Choroid plexus epithelial cell (primary cell): Measurements from ENCODE around the gene CYP17A1.
"Not testable (repeated sequence)": the region's sequence is repeated elsewhere in the genome, so short reads cannot be mapped to it uniquely, and the experiment has no call there.

ENCODE experiments used
- DNase-seq: peaks from one replicate; pipeline ENCODE4 v3.0.0-alpha.2; 2010; ENCODE audit warnings: low read depth
- H3K4me3 ChIP-seq: 2 replicates; pipeline ENCODE4 v1.5.1; 2011; ENCODE audit warnings: low read depth, mild to moderate bottlenecking, control low read depth, low read length, moderate library complexity
- TF ChIP-seq, protein P1 (sequence below): conservative IDR thresholded peaks from 2 replicates; pipeline ENCODE4 v1.5.1; 2011; ENCODE audit warnings: low read depth, mild to moderate bottlenecking, control low read depth, inconsistent platforms, low read length, moderate library complexity

CYP17A1 gene

DNA sequence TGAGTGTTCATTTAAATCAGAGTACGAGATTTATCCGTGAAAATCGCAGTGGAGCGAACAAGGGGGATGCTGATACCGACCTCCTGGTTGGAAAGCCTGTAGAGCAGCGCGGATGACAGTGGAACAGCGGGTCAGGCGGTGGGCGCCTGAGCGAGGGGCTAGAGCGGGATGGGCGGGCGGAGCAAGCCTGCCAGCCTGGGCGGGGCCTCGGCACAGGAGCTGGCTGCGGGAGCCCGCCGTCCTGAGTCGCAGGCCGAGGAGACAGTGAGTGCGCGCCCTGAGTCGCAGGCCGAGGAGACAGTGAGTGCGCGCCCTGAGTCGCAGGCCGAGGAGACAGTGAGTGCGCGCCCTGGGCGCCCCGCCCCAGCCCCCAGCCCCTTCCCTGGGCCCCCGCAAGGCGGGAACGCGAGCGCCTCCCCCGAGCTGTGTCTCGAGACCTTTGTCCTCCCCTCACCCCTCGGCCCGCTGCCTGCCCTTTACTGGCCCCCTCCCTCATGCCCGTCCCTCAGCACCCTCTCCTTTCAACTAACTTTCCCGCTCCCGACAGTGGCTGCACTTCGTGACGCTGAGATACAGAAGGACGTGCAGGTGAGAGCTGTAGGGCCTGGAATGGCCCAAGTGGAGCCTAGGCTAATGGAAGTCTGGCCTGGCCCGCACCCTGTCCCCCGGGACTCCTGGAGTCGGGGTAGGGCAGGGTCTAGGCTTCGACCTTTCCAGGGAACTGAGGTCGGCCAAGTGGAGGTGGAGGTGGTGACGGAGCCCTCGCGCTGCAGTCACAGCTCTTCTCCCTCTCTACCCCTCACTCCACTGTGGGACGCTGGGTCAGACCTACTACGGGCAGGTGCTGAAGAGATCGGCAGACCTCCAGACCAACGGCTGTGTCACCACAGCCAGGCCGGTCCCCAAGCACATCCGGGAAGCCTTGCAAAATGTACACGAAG lies 32.3 kb upstream of the CYP17A1 start, which contains the start of gene AS3MT:
Gene AS3MT (plus strand): TSS at position 213 of the 941 bp plus-strand sequence. CDS start 123 bp downstream, at position 336.
- TF ChIP-seq, protein P1, sequence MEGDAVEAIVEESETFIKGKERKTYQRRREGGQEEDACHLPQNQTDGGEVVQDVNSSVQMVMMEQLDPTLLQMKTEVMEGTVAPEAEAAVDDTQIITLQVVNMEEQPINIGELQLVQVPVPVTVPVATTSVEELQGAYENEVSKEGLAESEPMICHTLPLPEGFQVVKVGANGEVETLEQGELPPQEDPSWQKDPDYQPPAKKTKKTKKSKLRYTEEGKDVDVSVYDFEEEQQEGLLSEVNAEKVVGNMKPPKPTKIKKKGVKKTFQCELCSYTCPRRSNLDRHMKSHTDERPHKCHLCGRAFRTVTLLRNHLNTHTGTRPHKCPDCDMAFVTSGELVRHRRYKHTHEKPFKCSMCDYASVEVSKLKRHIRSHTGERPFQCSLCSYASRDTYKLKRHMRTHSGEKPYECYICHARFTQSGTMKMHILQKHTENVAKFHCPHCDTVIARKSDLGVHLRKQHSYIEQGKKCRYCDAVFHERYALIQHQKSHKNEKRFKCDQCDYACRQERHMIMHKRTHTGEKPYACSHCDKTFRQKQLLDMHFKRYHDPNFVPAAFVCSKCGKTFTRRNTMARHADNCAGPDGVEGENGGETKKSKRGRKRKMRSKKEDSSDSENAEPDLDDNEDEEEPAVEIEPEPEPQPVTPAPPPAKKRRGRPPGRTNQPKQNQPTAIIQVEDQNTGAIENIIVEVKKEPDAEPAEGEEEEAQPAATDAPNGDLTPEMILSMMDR: no peak
- no peak for DNase-seq
- H3K4me3 ChIP-seq: peak within 1 kb of the TSS; percentile 54

DNA sequence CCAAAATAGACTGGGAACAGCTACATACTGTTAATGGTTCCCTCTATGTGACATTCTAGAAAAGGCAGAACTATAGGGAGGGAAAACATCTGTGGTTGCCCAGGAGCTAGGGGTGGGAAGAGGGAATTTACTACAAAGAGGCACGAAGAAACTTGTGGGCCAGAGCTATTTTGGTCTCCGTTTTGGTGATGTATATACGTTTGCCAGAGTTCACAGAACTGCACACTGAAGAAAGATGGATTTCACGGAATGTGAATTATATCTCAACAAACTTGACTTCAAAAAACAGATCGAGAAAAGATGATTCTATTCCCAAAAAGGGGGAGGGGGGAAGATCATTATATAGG lies 31.7 kb upstream of the CYP17A1 start:
- DNase-seq: no peak
- TF ChIP-seq, protein P1: no peak
- peak overlapping the region; percentile 54 for H3K4me3 ChIP-seq

DNA sequence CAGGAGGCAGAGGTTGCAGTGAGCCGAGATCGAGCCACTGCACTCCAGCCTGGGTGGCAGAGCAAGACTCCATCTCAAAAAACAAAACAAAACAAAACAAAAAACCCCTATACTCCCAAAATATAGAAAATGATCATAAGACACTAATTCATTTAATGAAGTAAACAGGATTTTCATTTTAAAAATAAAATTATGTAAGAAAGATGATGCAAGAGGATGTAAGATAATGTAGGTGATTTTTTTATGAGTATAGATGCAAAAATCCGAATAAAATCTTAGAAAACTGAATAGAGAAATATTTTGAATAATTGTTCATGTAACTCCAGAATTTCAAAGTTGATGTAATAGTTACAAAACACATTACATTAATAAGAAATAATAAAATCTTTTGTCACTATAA lies 28.4 kb upstream of the CYP17A1 start:
- no peak for DNase-seq
- TF ChIP-seq, protein P1: no peak
- no peak overlapping the region for H3K4me3 ChIP-seq

DNA sequence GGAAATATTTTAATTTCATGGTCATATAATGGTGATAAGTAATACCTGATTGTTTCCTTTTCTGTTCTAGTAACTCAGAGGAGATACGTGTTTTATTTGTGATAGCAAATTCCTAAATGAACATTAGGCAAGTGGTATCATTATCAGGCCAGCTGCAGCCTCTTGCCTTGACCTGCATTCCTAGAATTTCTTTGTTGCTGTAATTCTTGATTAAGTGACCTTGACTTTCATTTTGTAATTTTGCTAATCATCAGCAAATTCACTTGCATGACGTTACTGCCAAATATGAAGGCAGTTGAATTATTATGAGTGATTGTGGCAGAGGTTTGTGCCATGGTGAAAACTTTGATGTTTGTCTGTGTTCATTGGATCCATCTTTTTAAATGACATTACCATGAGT lies 26.4 kb upstream of the CYP17A1 start:
- no peak overlapping the region for H3K4me3 ChIP-seq
- DNase-seq: peak; percentile 23
- TF ChIP-seq, protein P1: no peak

DNA sequence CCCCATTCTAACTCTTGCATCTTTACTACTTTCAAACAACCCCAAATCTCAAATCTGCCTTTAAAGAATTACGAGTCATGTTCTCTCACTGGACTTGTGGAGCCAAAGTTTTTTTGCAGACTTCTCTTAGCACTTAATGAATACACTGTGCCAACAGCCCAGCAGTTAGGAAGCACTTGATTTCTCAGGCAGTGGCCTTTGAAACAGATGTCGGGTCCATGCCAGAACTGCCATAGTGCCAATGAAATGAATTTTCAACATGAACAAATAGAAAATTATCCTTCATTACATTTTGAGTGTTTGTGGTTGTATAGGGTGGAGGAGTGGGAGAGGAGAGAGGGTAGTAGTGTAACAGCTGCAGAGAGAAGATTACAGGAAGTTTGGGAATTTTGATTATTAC lies 22.7 kb upstream of the CYP17A1 start:
- no peak for DNase-seq
- TF ChIP-seq, protein P1: no peak
- no peak overlapping the region for H3K4me3 ChIP-seq

DNA sequence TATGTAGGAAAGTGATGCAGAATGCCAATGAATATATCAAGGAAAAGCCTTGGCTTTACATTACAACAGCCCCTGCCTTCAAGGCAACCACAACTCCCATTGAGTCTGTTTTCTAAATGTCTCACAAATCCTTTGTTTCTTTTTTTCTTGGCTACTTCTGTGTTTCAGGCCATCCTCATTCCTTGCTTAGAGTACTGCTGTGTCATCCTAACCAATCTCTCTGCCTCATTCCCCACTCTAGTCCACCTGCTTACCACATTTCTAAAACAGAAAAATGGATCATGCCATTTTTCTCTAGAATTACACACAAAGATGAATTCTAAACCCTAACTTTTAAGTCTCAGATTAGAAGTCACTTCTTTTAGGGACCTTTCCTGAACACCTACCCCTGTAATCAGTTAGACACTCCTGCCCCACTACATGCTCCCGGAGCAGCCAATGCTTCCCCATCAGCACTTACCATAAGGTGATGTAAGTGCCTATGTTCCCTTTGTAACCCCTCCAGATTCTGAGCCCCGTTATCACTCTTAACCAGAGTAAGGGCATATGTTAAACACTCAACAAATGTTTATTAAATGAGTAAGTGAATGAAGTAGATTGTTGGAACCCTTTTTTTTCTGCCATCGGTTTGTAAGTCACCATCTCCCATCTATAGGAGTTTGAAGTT lies 19.7 kb upstream of the CYP17A1 start:
- DNase-seq: no peak
- TF ChIP-seq, protein P1: no peak

DNA sequence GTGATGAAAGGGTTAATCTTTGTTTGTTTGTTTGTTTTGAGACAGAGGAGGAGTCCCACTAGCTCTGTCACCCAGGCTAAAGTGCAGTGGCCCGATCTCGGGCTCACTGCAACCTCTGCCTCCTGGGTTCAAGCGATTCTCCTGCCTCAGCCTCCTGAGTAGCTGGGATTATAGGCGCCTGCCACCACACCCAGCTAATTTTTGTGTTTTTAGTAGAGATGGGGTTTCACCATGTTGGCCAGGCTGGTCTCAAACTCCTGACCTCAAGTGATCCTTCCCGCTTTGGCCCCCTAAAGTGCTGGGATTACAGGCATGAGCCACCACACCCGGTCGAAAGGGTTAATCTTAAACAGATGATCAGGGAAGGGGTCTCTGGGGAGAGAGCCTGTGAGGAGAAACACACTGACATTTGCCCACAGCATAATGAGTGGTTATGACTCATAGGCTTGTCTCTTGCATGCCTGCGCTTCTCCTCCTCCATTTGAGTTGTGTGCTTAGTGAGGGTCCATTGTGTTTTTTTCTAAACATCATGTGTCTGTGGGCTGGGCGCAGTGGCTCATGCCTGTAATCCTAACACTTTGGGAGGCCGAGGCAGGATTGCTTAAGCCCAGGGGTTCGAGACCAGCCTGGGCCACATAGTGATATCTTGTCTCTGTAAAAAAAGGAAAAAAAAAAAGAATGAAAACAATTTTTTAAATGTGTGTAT lies 18.7 kb upstream of the CYP17A1 start:
- DNase-seq: peak; percentile 98
- H3K4me3 ChIP-seq: not testable (repeated sequence)

More for the DNA sequence above, 19.7 kb upstream of the CYP17A1 start:
- H3K4me3 ChIP-seq: no peak overlapping the region

DNA sequence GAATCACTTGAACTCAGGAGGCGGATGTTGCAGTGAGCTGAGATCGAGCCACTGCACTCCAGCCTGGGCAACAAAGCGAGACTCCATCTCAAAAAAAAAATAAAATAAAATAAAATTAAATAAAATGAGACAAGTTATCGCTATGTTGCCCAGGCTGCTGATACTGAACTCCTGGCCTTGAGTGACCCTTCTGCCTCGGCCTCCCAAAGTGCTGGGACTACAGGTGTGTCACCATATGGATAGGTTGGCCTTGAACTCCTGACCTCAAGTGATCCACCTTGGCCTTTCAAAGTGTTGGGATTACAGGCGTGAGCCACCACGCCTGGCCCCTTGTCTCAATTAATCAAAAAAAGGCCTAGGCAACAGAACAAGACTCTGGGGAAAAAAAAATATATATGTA lies 16.0 kb upstream of the CYP17A1 start:
- not testable (repeated sequence) for H3K4me3 ChIP-seq, DNase-seq
